HTERT RPE-1 (cell line): ENCODE measurements around the gene TM7SF2.

Experiments
- in situ Hi-C: fragments of 300-500 bp; cut with MboI; formaldehyde crosslinking; loops from 4 replicates; pipeline ENCODE4 v1.14.3; 2020; ENCODE audit warnings: low sequenced_read_pairs

The TM7SF2 gene

GRCh38 chr11:65089621-65090020 is 22.1 kb upstream of the TM7SF2 start:
- in situ Hi-C loops, result no loop called here

GRCh38 chr11:65090628-65091027 is 21.0 kb upstream of the TM7SF2 start:
- in situ Hi-C loops, result no loop called here

GRCh38 chr11:65095427-65095826 is 16.2 kb upstream of the TM7SF2 start:
- in situ Hi-C loops, result no loop called here

GRCh38 chr11:65095974-65096806 is 15.5 kb upstream of the TM7SF2 start, which contains the start of gene VPS51:
Gene VPS51, plus strand, starts transcription at chr11:65096214. Its CDS starts 37 bp downstream, at chr11:65096251.
- in situ Hi-C loops, result no loop called here

GRCh38 chr11:65096926-65097325 is 14.7 kb upstream of the TM7SF2 start:
- in situ Hi-C loops, result no loop called here

GRCh38 chr11:65100674-65101350 is 10.9 kb upstream of the TM7SF2 start:
- in situ Hi-C loops, result no loop called here

GRCh38 chr11:65102142-65103095 is 9.3 kb upstream of the TM7SF2 start:
- in situ Hi-C loops, result no loop called here

GRCh38 chr11:65103476-65103875 is 8.2 kb upstream of the TM7SF2 start:
- in situ Hi-C loops, result no loop called here

- in situ Hi-C loops, result no loop called here
Observed at GRCh38 chr11:65104628-65105027, 7.0 kb upstream of the TM7SF2 start.

- in situ Hi-C loops, result no loop called here
Observed at GRCh38 chr11:65107078-65107477, 4.6 kb upstream of the TM7SF2 start.

GRCh38 chr11:65107751-65108468 is 3.8 kb upstream of the TM7SF2 start:
- in situ Hi-C loops, result no loop called here

GRCh38 chr11:65108469-65109123 is 3.1 kb upstream of the TM7SF2 start:
- in situ Hi-C loops, result no loop called here

GRCh38 chr11:65109231-65110198 is 2.2 kb upstream of the TM7SF2 start:
- in situ Hi-C loops, result no loop called here

GRCh38 chr11:65110354-65110861 is 1.3 kb upstream of the TM7SF2 start:
- in situ Hi-C loops, result no loop called here

- in situ Hi-C loops, result no loop called here
Observed at GRCh38 chr11:65111159-65111743, 421 bp upstream of the TM7SF2 start.

- in situ Hi-C loops, result no loop called here
Observed at GRCh38 chr11:65112546-65113360, 1.1 kb downstream of the TM7SF2 start.

- in situ Hi-C loops, result no loop called here
Observed at GRCh38 chr11:65113361-65113756, 1.7 kb downstream of the TM7SF2 start.
